Body of pancreas (tissue), 4 donors: ENCODE measurements around the gene SPG11. TPM values are rescaled to one million over a fixed set of nuclear protein-coding genes. Genes with fewer than 3 reads are reported as not detected.

ENCODE experiments used
- ATAC-seq: fragments of 150-250 bp; one replicate; pipeline ENCODE4 v1.9.1; 2016
- DNase-seq, 4 donors: peaks; one replicate each; pipeline ENCODE4 v3.0.0-alpha.2; 2019
- H3K27ac ChIP-seq, 4 donors: fragments of 200-600 bp; sonication (generic); 1 replicate in 3 of 4; 2 replicates in 1 of 4; pipeline versions ENCODE4 v1.5.1 to v1.6.1; 2016 to 2019; ENCODE audit warnings: mild to moderate bottlenecking in 1 of 4, mixed read lengths in 1 of 4, moderate library complexity in 1 of 4
- H3K27me3 ChIP-seq, 2 donors: fragments of 200-600 bp; sonication (generic); one replicate each; pipeline ENCODE4 v1.6.0; 2016; ENCODE audit warnings: mild to moderate bottlenecking in 1 of 2
- H3K36me3 ChIP-seq, 2 donors: fragments of 200-600 bp; sonication (generic); replicated peaks in 1 of 2; 2 replicates each; pipeline ENCODE4 v1.5.1; 2016; ENCODE audit warnings: low read depth in 2 of 2; ENCODE audit not compliant: insufficient read depth in 1 of 2
- H3K4me1 ChIP-seq: fragments of 200-600 bp; sonication (generic); one replicate; pipeline ENCODE4 v1.6.0; 2016
- H3K4me3 ChIP-seq, 2 donors: fragments of 200-600 bp; sonication (generic); 1 replicate in 1 of 2; 2 replicates in 1 of 2; pipeline ENCODE4 v1.5.1; 2016 to 2019
- H3K9me3 ChIP-seq, 3 donors: fragments of 200-600 bp; sonication (generic); 1 replicate in 2 of 3; 2 replicates in 1 of 3; pipeline ENCODE4 v1.5.1; 2016
- POLR2A ChIP-seq, 3 donors: fragments of 450-650 bp; IDR thresholded peaks; one replicate each; pipeline ENCODE4 v1.6.1; 2016; ENCODE audit warnings: antibody characterized with exemption in 3 of 3, mild to moderate bottlenecking in 2 of 3
- WGBS, 2 donors: methylation state at CpG; one replicate each; pipeline ENCODE4 v1.1.5; 2017; 5-methylcytosine and 5-hydroxymethylcytosine counted together
- intact Hi-C: fragments of 100-400 bp; cut with DNase I; formaldehyde crosslinking; loops from one replicate; pipeline ENCODE4 v1.15.1; 2023
- total RNA-seq, 2 donors: library from RNA; depleted of rRNA; stranded (reverse); fragments of >200 nt; gene quantifications; one replicate each; pipeline ENCODE4 v1.1.0, GENCODE V29; 2016
- TF ChIP-seq, protein P1 (sequence below), 7 experiments: fragments of 450-650 bp in 4 of 7; fragments of 200-600 bp in 3 of 7; sonication (generic) in 3 of 7; IDR thresholded peaks; one replicate each; pipeline ENCODE4 v1.5.1; 2016 to 2019; ENCODE audit warnings: antibody characterized with exemption in 7 of 7

SPG11 gene
- total RNA-seq, 2 donors from 2014 or later: 40.5 to 115 TPM

DNA sequence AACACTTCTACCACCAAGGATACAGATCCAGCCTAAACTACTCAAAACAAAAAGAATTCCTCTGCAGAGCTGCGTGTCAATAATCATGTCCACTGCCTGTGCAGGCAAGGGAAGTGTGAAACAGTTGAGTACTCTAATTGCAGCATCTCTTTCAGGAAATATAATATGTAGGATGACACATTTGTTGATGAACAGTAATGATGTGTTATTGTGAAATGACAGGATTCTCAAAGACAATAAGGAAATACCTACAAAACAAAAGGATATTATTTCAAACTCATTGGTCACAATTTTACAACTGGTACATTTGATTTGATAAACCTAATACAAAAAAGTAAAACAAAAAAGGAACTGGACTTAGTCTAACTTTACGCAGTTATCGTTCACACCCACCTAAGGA lies 4.4 kb downstream of the SPG11 start:
- no peak overlapping the region for H3K27ac ChIP-seq
- no peaks in the 10 kb centered on the region for H3K9me3 ChIP-seq
- ATAC-seq (no peak), DNase-seq (no peak)
- no peaks in the 10 kb centered on the region for H3K27me3 ChIP-seq
- no peak overlapping the region for H3K4me3 ChIP-seq
- peaks cover 14% of the 10 kb centered on the region for H3K4me1 ChIP-seq
- TF ChIP-seq POLR2A (IDR thresholded peaks at IDR 0.05): no peak
- TF ChIP-seq, protein P1, sequence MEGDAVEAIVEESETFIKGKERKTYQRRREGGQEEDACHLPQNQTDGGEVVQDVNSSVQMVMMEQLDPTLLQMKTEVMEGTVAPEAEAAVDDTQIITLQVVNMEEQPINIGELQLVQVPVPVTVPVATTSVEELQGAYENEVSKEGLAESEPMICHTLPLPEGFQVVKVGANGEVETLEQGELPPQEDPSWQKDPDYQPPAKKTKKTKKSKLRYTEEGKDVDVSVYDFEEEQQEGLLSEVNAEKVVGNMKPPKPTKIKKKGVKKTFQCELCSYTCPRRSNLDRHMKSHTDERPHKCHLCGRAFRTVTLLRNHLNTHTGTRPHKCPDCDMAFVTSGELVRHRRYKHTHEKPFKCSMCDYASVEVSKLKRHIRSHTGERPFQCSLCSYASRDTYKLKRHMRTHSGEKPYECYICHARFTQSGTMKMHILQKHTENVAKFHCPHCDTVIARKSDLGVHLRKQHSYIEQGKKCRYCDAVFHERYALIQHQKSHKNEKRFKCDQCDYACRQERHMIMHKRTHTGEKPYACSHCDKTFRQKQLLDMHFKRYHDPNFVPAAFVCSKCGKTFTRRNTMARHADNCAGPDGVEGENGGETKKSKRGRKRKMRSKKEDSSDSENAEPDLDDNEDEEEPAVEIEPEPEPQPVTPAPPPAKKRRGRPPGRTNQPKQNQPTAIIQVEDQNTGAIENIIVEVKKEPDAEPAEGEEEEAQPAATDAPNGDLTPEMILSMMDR (IDR thresholded peaks at IDR 0.05): no peak
- 82 to 93% methylated on average over 3 of the region's 3 CpGs for WGBS, 2 donors
- H3K36me3 ChIP-seq: peaks cover 3 to 15% of the 10 kb centered on the region in 2 donors
- intact Hi-C loops: no loop called here

DNA sequence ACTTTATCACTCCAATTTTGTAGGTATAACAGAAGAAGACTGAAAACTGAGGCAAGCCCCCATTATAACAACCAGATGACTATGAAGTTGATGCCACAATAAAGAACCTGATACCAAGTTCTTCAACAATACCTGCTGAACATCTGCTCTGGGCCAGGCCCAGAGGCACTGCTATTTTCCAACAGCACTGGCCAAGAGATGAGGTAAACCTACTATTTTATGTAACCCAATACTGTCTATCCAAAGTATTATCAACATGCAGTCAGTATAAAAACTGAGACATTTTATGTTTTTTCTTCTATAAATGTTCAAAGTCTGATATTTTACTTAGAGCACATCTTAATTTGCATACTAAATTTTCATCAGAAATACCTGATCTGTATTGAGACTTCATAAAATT lies 6.1 kb downstream of the SPG11 start:
- intact Hi-C loops: no loop called here

DNA sequence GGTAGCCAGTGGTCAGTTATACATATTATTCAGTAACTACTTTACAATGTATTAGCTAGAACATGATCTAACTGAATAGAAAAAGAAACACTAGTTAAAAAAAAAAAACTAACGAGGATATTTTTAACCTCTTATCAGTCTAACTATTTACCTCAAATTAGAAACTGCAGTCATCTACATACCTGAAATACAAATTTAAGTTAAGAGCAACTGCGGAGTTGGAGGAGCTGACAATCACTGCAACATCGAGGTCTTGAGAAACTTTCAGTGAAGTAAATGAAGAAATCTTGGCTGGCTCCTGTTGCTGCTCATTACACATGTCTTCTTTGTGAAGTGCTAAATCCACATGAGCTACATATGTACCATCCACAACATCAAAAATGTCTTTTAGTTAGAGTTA lies 6.5 kb downstream of the SPG11 start:
- Histone ChIP-seq H3K4me3 (no peak overlapping the region), H3K27ac (no peak overlapping the region), H3K4me1 (peaks cover 4% of the 10 kb centered on the region), H3K36me3 (peaks cover 4 to 19% of the 10 kb centered on the region in 2 donors), H3K27me3 (no peaks in the 10 kb centered on the region), H3K9me3 (no peaks in the 10 kb centered on the region)
- intact Hi-C loops: no loop called here
- WGBS, 2 donors: 57 to 60% methylated on average over 3 of the region's 3 CpGs
- ATAC-seq: no peak
- no peak for DNase-seq
- TF ChIP-seq POLR2A (IDR thresholded peaks at IDR 0.05): no peak
- TF ChIP-seq, protein P1 (IDR thresholded peaks at IDR 0.05): no peak

More for the DNA sequence above, 6.1 kb downstream of the SPG11 start:
- ATAC-seq (no peak), DNase-seq (no peak)
- Histone ChIP-seq H3K27ac (no peak overlapping the region), H3K9me3 (no peaks in the 10 kb centered on the region), H3K36me3 (peaks cover 4 to 17% of the 10 kb centered on the region in 2 donors), H3K27me3 (no peaks in the 10 kb centered on the region), H3K4me1 (peaks cover 9% of the 10 kb centered on the region), H3K4me3 (no peak overlapping the region)
- no peak for TF ChIP-seq POLR2A (IDR thresholded peaks at IDR 0.05)
- TF ChIP-seq, protein P1 (IDR thresholded peaks at IDR 0.05): no peak

DNA sequence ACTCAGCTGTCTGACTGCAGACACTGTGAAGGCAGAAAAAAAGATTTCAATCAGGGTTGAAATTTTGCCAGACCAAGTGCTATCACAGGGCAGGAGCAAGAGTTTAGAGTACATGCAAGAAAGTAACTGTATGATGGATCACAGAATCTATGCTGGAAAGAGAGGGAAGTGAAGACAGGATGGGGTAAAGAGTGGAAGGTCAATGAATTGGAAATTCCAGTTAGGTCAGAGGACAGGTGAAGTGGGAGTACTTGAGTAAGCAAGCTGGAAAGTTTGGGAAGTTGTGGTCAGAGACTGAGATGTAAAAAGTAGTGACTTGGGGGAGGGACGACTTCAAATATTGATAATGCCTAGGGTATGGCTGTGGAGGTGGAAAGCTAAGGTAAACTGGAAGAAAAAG lies 7.2 kb downstream of the SPG11 start:
- Histone ChIP-seq H3K4me3 (no peak overlapping the region), H3K4me1 (no peaks in the 10 kb centered on the region), H3K27ac (no peak overlapping the region), H3K27me3 (no peaks in the 10 kb centered on the region), H3K36me3 (peaks cover 4 to 25% of the 10 kb centered on the region in 2 donors), H3K9me3 (no peaks in the 10 kb centered on the region)
- TF ChIP-seq, protein P1 (IDR thresholded peaks at IDR 0.05): no peak
- DNase-seq (no peak), ATAC-seq (no peak)
- intact Hi-C loops: no loop called here
- WGBS, 2 donors: 80 to 89% methylated on average over 1 of the region's 1 CpG

DNA sequence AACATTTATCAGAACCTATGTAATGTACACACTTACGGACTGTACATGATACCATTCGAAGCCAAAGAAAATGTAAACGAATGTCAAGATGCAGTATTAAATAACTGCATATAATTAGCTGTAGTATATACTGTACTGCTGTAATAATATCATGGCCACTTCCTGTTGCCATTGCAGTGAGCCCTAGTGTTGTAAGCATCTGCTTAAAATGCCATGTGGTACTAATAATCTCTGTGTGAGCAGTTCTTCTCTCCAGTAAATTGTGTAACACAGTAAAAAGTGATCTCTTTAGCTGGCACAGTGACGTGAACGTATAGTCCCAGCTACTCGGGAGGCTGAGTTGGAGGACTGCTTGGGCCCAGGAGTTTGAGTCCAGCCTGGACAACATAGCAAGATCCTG lies 8.6 kb downstream of the SPG11 start:
- Histone ChIP-seq H3K4me1 (no peaks in the 10 kb centered on the region), H3K4me3 (no peak overlapping the region), H3K36me3 (peaks cover 4 to 30% of the 10 kb centered on the region in 2 donors), H3K27me3 (no peaks in the 10 kb centered on the region), H3K27ac (no peak overlapping the region), H3K9me3 (no peaks in the 10 kb centered on the region)
- no peak for TF ChIP-seq POLR2A (IDR thresholded peaks at IDR 0.05)
- TF ChIP-seq, protein P1 (IDR thresholded peaks at IDR 0.05): no peak
- ATAC-seq (no peak), DNase-seq (no peak)
- intact Hi-C loops: no loop called here
- WGBS, 2 donors: 85 to 96% methylated on average over 6 of the region's 6 CpGs
